Esophagus muscularis mucosa (tissue), 4 donors: Measurements from ENCODE around the gene SNRNP70.

Experiments used
- EP300 ChIP-seq: sonication (generic); formaldehyde crosslinking; IDR thresholded peaks from one replicate; pipeline ENCODE4 v1.6.1; 2017; ENCODE audit warnings: antibody characterized with exemption
- POLR2A ChIP-seq: fragments of 450-650 bp; IDR thresholded peaks from one replicate; pipeline ENCODE4 v1.6.1; 2017; ENCODE audit warnings: antibody characterized with exemption, moderate library complexity, mild to moderate bottlenecking, low read depth
- POLR2AphosphoS5 ChIP-seq, 2 donors: sonication (generic); formaldehyde crosslinking; IDR thresholded peaks; one replicate each; pipeline ENCODE4 v1.6.1; 2017; ENCODE audit warnings: antibody characterized with exemption in 2 of 2
- TF ChIP-seq, protein P1 (sequence below), 3 experiments: fragments of 200-600 bp in 2 of 3; fragments of 450-650 bp in 1 of 3; sonication (generic) in 2 of 3; IDR thresholded peaks; one replicate each; pipeline ENCODE4 v1.5.1; 2017 to 2019; ENCODE audit warnings: antibody characterized with exemption in 3 of 3, mild to moderate bottlenecking in 2 of 3, moderate library complexity in 1 of 3

DNA sequence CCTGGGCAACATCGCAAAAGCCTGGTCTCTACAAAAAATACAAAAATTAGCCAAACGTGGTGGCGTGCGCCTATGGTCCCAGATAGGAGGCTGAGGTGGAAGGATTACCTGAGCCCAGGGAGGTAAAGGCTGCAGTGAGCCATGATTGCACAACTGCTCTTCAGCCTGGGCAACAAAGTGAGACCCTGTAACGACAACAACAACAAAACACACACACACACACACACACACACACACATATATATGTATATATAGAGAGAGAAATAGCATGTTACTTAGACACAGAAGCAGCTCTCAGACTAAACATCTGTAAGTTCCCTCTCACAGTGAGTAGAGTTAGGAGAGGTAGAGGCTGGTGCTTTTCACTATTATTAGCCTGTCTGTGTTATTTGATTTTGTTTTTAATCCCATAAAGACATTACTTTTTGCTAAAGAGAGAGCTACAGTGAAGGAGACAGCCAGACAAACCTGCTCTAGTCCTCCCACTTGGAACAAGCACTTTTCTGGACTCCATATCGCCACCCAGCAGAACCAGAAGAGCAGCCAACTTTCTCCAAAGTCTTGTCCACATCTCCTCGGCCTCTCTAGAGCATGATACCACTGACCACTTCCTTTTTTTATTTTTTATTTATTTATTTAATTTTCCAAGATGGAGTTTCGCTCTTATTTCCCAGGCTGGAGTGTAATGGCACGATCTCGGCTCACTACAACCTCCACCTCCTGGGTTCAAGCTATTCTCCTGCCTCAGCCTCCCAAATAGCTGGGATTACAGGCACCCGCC, 26.2 kb downstream of the SNRNP70 start:
- TF ChIP-seq POLR2AphosphoS5 (IDR thresholded peaks at IDR 0.05) (no peak), POLR2A (no peak), EP300 (no peak)
- TF ChIP-seq, protein P1, sequence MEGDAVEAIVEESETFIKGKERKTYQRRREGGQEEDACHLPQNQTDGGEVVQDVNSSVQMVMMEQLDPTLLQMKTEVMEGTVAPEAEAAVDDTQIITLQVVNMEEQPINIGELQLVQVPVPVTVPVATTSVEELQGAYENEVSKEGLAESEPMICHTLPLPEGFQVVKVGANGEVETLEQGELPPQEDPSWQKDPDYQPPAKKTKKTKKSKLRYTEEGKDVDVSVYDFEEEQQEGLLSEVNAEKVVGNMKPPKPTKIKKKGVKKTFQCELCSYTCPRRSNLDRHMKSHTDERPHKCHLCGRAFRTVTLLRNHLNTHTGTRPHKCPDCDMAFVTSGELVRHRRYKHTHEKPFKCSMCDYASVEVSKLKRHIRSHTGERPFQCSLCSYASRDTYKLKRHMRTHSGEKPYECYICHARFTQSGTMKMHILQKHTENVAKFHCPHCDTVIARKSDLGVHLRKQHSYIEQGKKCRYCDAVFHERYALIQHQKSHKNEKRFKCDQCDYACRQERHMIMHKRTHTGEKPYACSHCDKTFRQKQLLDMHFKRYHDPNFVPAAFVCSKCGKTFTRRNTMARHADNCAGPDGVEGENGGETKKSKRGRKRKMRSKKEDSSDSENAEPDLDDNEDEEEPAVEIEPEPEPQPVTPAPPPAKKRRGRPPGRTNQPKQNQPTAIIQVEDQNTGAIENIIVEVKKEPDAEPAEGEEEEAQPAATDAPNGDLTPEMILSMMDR (IDR thresholded peaks at IDR 0.05): no peak
